Activated naive CD8-positive, alpha-beta T cell treated with anti-CD3 and anti-CD28 coated beads for 36 hours (primary cell): ENCODE data around the gene WFIKKN1. TPM values are rescaled to one million over a fixed set of nuclear protein-coding genes. Genes with fewer than 3 reads are reported as not detected.

ENCODE experiments used
- DNase-seq: peaks from one replicate; pipeline ENCODE4 v3.0.0; 2021
- H3K27ac Mint-ChIP-seq: one replicate; pipeline ENCODE4 v1.8.0; 2022; ENCODE audit warnings: mild to moderate bottlenecking, moderate library complexity, mixed read lengths
- H3K27me3 Mint-ChIP-seq: one replicate; pipeline ENCODE4 v1.8.0; 2022; ENCODE audit warnings: mild to moderate bottlenecking, mixed read lengths
- H3K36me3 Mint-ChIP-seq: one replicate; pipeline ENCODE4 v1.8.0; 2021; ENCODE audit warnings: mild to moderate bottlenecking, mixed read lengths
- H3K4me1 Mint-ChIP-seq: one replicate; pipeline ENCODE4 v1.8.0; 2021; ENCODE audit warnings: mixed read lengths
- H3K4me3 Mint-ChIP-seq: one replicate; pipeline ENCODE4 v1.8.0; 2022; ENCODE audit warnings: mild to moderate bottlenecking, moderate library complexity, mixed read lengths
- H3K9me3 Mint-ChIP-seq: one replicate; pipeline ENCODE4 v1.8.0; 2022; ENCODE audit warnings: mixed read lengths
- total RNA-seq, 2 experiments: library from RNA; stranded (reverse); gene quantifications; one replicate each; pipeline ENCODE4 v1.2.3, GENCODE V29; 2021

The WFIKKN1 gene
- total RNA-seq, 2 experiments from 2014 or later: 0.10 TPM; not detected in 1

DNA sequence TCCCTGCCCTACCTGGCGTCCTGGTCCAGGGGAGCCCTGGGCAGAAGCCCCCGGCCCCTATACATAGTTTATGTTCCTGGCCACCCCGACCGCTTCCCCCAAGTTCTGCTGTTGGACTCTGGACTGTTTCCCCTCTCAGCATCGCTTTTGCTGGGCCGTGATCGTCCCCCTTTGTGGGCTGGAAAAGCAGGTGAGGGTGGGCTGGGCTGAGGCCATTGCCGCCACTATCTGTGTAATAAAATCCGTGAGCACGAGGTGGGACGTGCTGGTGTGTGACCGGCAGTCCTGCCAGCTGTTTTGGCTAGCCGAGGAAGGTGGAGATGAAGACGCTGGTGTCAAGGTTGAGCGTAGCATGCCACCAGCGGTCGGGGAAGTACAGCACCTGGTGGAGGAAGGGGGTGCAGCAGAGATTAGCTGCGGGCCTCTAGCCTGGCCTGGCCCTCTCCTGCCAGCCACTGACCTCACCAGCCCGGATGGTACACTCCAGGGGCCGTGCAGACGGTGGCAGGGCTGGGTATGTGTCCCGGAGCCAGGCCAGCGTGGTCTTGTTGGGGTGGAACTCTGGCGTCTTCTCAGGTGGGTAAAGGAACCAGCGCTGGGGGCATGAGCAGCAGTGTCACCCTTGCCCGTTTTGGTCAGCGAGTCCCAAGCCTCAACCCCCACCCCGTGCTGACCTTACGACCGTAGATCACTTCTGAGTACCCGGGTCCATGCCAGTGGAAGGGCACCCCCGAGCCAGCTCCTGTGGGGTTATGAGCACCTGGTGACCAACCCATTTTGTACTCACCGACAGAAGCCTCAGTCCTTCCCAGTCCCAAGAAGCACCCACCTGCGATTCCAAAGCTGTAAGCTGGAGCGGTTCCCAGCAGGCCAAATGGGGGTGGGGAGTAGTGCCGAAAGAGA is 52.0 kb downstream of the WFIKKN1 start:
- no peaks in the 10 kb centered on the region for H3K27me3 Mint-ChIP-seq
- peaks cover 17% of the 10 kb centered on the region for H3K4me1 Mint-ChIP-seq
- DNase-seq: no peak
- H3K27ac Mint-ChIP-seq: peak overlapping the region; percentile 75
- peaks cover 22% of the 10 kb centered on the region for H3K36me3 Mint-ChIP-seq
- H3K4me3 Mint-ChIP-seq: peak overlapping the region; percentile 81
- H3K9me3 Mint-ChIP-seq: no peaks in the 10 kb centered on the region

DNA sequence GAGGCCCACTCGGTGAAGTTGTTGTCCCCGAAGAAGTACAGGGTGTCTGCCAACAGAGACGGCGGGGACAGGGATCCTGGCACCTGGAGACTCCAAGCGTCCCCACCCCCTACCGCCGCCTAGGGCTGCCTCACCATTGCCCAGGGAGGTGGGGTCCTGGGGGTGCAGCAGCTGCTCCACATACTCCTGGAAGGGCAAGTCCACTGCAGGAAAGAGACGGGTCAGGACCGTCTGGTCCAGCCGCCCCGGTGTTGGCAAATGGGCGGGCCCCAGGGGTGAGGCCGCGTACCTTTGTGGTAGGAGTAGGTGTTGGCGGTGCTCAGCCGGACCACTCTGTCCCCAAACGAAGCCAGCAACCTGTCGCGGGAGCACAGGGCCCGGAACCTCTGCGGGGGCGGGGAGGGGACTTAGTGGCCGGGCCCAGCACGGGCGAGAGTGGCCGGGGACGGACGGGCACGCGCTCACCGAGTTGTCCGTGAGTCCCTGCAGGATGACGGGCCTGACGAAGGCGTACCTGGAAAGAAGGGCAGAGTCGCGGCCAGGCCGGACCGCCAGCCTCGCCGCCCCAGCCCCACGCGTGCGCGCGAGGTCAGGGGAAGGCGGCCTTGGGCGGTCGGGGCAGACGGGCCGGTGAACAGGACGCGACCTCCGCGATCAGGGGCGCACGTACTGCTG is 52.7 kb downstream of the WFIKKN1 start:
- Mint-ChIP-seq H3K9me3 (no peaks in the 10 kb centered on the region), H3K27me3 (no peaks in the 10 kb centered on the region), H3K36me3 (peaks cover 22% of the 10 kb centered on the region), H3K4me3 (peak overlapping the region; percentile 81), H3K4me1 (peaks cover 18% of the 10 kb centered on the region), H3K27ac (peak overlapping the region; percentile 75)
- no peak for DNase-seq

Other genes with a start within 250 kb of the WFIKKN1 start
- gene PGAP6, start 249.0 kb upstream of the WFIKKN1 start, total RNA-seq: 10 to 100 TPM; 22.8 to 24.1 TPM
- 10 to 100 TPM; 15.6 to 17.3 TPM for gene NME4, start 233.8 kb upstream of the WFIKKN1 start, total RNA-seq
- gene DECR2, start 229.1 kb upstream of the WFIKKN1 start, total RNA-seq: 1 to 10 TPM; 7.0 to 8.2 TPM
- gene RAB11FIP3, start 205.3 kb upstream of the WFIKKN1 start, total RNA-seq: 10 to 100 TPM; 16.9 to 17.4 TPM
- 10 to 100 TPM; 86.4 to 91.3 TPM for gene CAPN15, start 103.3 kb upstream of the WFIKKN1 start, total RNA-seq
- gene PRR35, start 70.6 kb upstream of the WFIKKN1 start, total RNA-seq: not detected
- under 1 TPM; 0.54 to 0.76 TPM for gene NHLRC4, start 64.0 kb upstream of the WFIKKN1 start, total RNA-seq
- gene PIGQ, start 61.0 kb upstream of the WFIKKN1 start, total RNA-seq: 10 to 100 TPM; 28.8 to 29.1 TPM
- 1 to 10 TPM; 7.2 to 7.6 TPM for gene RAB40C, start 40.9 kb upstream of the WFIKKN1 start, total RNA-seq
- gene METTL26, start 5.3 kb downstream of the WFIKKN1 start, total RNA-seq: 100 to 1,000 TPM; 127 to 128 TPM
- gene MCRIP2, start 10.8 kb downstream of the WFIKKN1 start, total RNA-seq: 10 to 100 TPM; 56.0 to 60.3 TPM
- gene WDR90, start 18.4 kb downstream of the WFIKKN1 start, total RNA-seq: 10 to 100 TPM; 84.5 to 86.0 TPM
- gene RHOT2, start 37.1 kb downstream of the WFIKKN1 start, total RNA-seq: 100 to 1,000 TPM; 123 to 128 TPM
- under 1 TPM; 0.49 to 0.72 TPM for gene RHBDL1, start 44.7 kb downstream of the WFIKKN1 start, total RNA-seq
- 10 to 100 TPM; 74.3 to 82.1 TPM for gene STUB1, start 49.4 kb downstream of the WFIKKN1 start, total RNA-seq
- 10 to 100 TPM; 37.2 to 43.0 TPM for gene JMJD8, start 53.3 kb downstream of the WFIKKN1 start, total RNA-seq
- gene WDR24, start 59.4 kb downstream of the WFIKKN1 start, total RNA-seq: 10 to 100 TPM; 20.8 to 21.7 TPM
- 1 to 10 TPM; 3.2 to 6.0 TPM for gene FBXL16, start 74.8 kb downstream of the WFIKKN1 start, total RNA-seq
- 10 to 100 TPM; 22.3 to 25.3 TPM for gene METRN, start 84.1 kb downstream of the WFIKKN1 start, total RNA-seq
- 10 to 100 TPM; 37.3 to 40.1 TPM for gene ANTKMT, start 90.2 kb downstream of the WFIKKN1 start, total RNA-seq
- 1 to 10 TPM; 6.5 to 8.1 TPM for gene CCDC78, start 95.5 kb downstream of the WFIKKN1 start, total RNA-seq
- gene HAGHL, start 96.1 kb downstream of the WFIKKN1 start, total RNA-seq: 10 to 100 TPM; 22.9 to 24.4 TPM
- gene CIAO3, start 110.0 kb downstream of the WFIKKN1 start, total RNA-seq: 10 to 100 TPM; 18.3 to 19.8 TPM
- not detected for gene MSLN, start 129.7 kb downstream of the WFIKKN1 start, total RNA-seq
- 10 to 100 TPM; 41.8 to 42.3 TPM for gene RPUSD1, start 157.4 kb downstream of the WFIKKN1 start, total RNA-seq
- 100 to 1,000 TPM in 1 of 2 experiments, 10 to 100 TPM in 1; 98.3 to 100 TPM for gene CHTF18, start 157.6 kb downstream of the WFIKKN1 start, total RNA-seq
- gene GNG13, start 169.7 kb downstream of the WFIKKN1 start, total RNA-seq: not detected